ENCODE results near the gene ZNF106. TPM values are rescaled to one million over a fixed set of nuclear protein-coding genes. Genes with fewer than 3 reads are reported as not detected.
A peak's percentile ranks its signal among the peaks of the same experiment; 100 is the strongest.

Gene ZNF106
- total RNA-seq, 2 donors from 2014 or later = 77.4 to 83.8 TPM

GRCh38 chr15:42510258-42511006 lies 19.5 kb upstream of the ZNF106 start:
- Histone ChIP-seq H3K4me1 (ENCODE audit: control insufficient read depth in 1 of 2, low read depth in 2 of 2) (peaks cover 22 to 50% of the 10 kb centered on the region in 2 donors), H3K36me3 (peaks cover 7% of the 10 kb centered on the region), H3K9me3 (no peaks in the 10 kb centered on the region), H3K27me3 (replicated peaks; ENCODE audit: insufficient read depth) (no peaks in the 10 kb centered on the region), H3K4me3 (peak overlapping the region; percentile 62), H3K27ac (peak overlapping the region; percentile 72 to 88)
- no peak for TF ChIP-seq CTCF (IDR thresholded peaks at IDR 0.05)
- DNase-seq (ENCODE audit: low spot score) = no peak
- ATAC-seq (ENCODE audit: insufficient number of reproducible peaks, low FRiP score, low read depth) = no peak

DNA sequence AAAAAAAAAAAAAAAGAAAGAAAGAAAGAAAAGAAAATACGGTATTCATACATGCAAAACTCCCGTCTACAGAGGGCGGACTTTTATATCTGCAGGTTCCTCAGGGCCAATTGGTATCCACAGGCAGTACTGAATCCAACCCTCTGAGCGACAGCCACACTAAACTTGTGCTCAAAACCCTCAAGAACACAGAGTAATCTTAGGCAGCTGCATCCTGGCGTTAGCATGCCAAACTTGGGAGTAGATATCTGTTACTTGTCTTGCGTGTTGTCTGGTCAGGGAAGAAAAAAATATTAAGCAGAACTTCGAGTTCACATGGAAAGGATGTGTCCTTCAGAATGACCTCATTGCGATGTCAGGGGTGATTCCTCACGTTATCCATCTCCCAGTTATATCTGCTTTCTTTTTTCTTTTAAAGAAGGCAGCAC lies 17.3 kb upstream of the ZNF106 start:
- Histone ChIP-seq H3K27me3 (replicated peaks; ENCODE audit: insufficient read depth) (no peaks in the 10 kb centered on the region), H3K4me3 (no peak overlapping the region), H3K36me3 (no peaks in the 10 kb centered on the region), H3K9me3 (no peaks in the 10 kb centered on the region), H3K4me1 (ENCODE audit: control insufficient read depth in 1 of 2, low read depth in 2 of 2) (peaks cover 22 to 60% of the 10 kb centered on the region in 2 donors), H3K27ac (no peak overlapping the region)
- DNase-seq (ENCODE audit: low spot score) (no peak), ATAC-seq (ENCODE audit: insufficient number of reproducible peaks, low FRiP score, low read depth) (no peak)
- TF ChIP-seq CTCF (IDR thresholded peaks at IDR 0.05) = no peak

DNA sequence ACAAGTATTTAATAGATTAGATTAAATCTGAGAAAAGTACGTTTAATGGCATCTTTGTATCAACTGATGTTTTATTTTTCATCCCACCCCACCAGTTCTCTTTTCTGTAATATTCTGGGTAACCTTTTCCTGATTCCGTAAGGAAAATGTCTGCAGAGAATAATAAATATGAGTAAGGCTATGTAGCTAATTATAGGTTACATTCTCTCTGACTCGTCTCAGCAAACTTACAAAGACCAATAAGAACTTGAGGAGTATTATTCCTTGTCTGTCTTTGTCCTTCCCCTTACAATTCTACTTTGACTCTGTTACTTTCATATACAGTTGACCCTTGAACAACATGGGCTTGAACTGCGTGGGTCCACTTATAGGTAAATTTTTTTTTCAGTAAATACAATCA lies 16.6 kb upstream of the ZNF106 start:
- Histone ChIP-seq H3K9me3 (no peaks in the 10 kb centered on the region), H3K27me3 (replicated peaks; ENCODE audit: insufficient read depth) (no peaks in the 10 kb centered on the region), H3K36me3 (no peaks in the 10 kb centered on the region), H3K27ac (no peak overlapping the region), H3K4me3 (no peak overlapping the region), H3K4me1 (ENCODE audit: control insufficient read depth in 1 of 2, low read depth in 2 of 2) (peaks cover 19 to 53% of the 10 kb centered on the region in 2 donors)
- TF ChIP-seq CTCF (IDR thresholded peaks at IDR 0.05) = no peak
- DNase-seq (ENCODE audit: low spot score) (no peak), ATAC-seq (ENCODE audit: insufficient number of reproducible peaks, low FRiP score, low read depth) (no peak)

DNA sequence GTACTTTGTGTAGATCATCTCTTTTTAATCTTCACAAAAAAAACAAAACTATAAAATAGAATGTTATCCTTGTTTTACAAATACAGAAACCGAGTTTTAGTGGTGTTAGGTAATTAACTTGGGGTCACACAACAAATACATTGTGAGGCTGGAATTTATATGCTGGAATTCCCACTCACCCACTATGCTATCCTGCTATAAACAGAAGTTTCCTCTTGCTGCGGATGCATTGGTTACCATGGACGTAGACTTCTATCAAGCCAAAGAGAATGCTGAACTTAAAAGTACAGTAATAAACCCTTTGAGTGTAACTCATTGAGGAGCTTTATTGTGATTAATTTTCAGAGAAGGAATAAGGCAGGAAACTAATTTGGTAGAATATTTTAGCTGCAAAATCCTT lies 13.7 kb upstream of the ZNF106 start:
- Histone ChIP-seq H3K36me3 (no peaks in the 10 kb centered on the region), H3K9me3 (no peaks in the 10 kb centered on the region), H3K4me3 (no peak overlapping the region), H3K4me1 (ENCODE audit: control insufficient read depth in 1 of 2, low read depth in 2 of 2) (peaks cover 10 to 48% of the 10 kb centered on the region in 2 donors), H3K27ac (peak overlapping the region in 1 of 2 donors; percentile 26), H3K27me3 (replicated peaks; ENCODE audit: insufficient read depth) (no peaks in the 10 kb centered on the region)
- no peak for ATAC-seq (ENCODE audit: insufficient number of reproducible peaks, low FRiP score, low read depth)
- no peak for TF ChIP-seq CTCF (IDR thresholded peaks at IDR 0.05)
- no peak for DNase-seq (ENCODE audit: low spot score)

DNA sequence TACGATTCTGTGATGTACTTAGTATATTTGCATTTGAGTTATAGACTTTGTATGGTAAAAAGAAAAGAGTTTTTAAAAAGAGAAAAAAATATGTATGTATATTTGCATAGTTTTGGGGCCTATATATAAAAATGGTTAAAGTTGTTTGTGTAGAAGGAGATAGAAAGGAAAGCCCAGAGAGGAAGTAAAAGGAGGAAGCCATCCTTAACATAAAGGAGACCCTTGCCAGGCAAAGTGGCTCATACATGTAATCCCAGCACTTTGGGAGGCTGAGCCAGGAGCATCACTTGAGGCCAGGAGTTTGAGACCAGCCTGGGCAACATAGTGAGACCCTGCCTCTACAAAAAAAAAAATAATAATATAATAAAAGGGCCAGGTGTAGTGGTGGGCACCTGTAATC lies 12.9 kb upstream of the ZNF106 start:
- peaks cover 15 to 54% of the 10 kb centered on the region in 2 donors for H3K4me1 ChIP-seq (ENCODE audit: control insufficient read depth in 1 of 2, low read depth in 2 of 2)
- H3K36me3 ChIP-seq = no peaks in the 10 kb centered on the region
- no peak for ATAC-seq (ENCODE audit: insufficient number of reproducible peaks, low FRiP score, low read depth)
- no peak overlapping the region for H3K27ac ChIP-seq
- no peak for TF ChIP-seq CTCF (IDR thresholded peaks at IDR 0.05)
- DNase-seq (ENCODE audit: low spot score) = no peak
- no peaks in the 10 kb centered on the region for H3K9me3 ChIP-seq
- H3K4me3 ChIP-seq = no peak overlapping the region
- no peaks in the 10 kb centered on the region for H3K27me3 ChIP-seq (replicated peaks; ENCODE audit: insufficient read depth)

All from thoracic aorta (tissue), 2 donors.